Prostate gland (tissue), 2 donors: ENCODE results near the gene JDP2. TPM values are rescaled to one million over a fixed set of nuclear protein-coding genes. Genes with fewer than 3 reads are reported as not detected.

ENCODE experiments used
- DNase-seq: peaks from one replicate; pipeline ENCODE4 v3.0.0-alpha.2; 2019; ENCODE audit warnings: low spot score
- H3K27ac ChIP-seq, 2 donors: fragments of 200-600 bp; sonication (generic); 2 replicates each; pipeline ENCODE4 v1.5.1; 2017 to 2019
- H3K27me3 ChIP-seq: fragments of 200-600 bp; sonication (generic); replicated peaks from 2 replicates; pipeline ENCODE4 v1.5.1; 2019; ENCODE audit not compliant: insufficient read depth
- H3K36me3 ChIP-seq, 2 donors: fragments of 200-600 bp; sonication (generic); 1 replicate in 1 of 2; 2 replicates in 1 of 2; pipeline versions ENCODE4 v1.5.1 to v1.8.1; 2017 to 2019
- H3K4me1 ChIP-seq: fragments of 200-600 bp; sonication (generic); replicated peaks from 2 replicates; pipeline ENCODE4 v1.5.1; 2019
- H3K4me3 ChIP-seq, 2 donors: fragments of 200-600 bp; sonication (generic); 2 replicates each; pipeline ENCODE4 v1.5.1; 2017 to 2019
- H3K9me3 ChIP-seq: fragments of 200-600 bp; sonication (generic); 2 replicates; pipeline ENCODE4 v1.5.1; 2017
- CTCF ChIP-seq, 4 experiments: fragments of 200-600 bp in 2 of 4; fragments of 450-650 bp in 2 of 4; sonication (generic) in 2 of 4; IDR thresholded peaks; 1 replicate in 3 of 4; 2 replicates in 1 of 4; pipeline ENCODE4 v1.5.1; 2016 to 2019; ENCODE audit warnings: antibody characterized with exemption in 4 of 4, mild to moderate bottlenecking in 2 of 4, moderate library complexity in 2 of 4
- POLR2A ChIP-seq: fragments of 450-650 bp; IDR thresholded peaks from one replicate; pipeline ENCODE4 v1.6.1; 2016; ENCODE audit warnings: antibody characterized with exemption, mild to moderate bottlenecking
- POLR2AphosphoS5 ChIP-seq: sonication (generic); formaldehyde crosslinking; IDR thresholded peaks from one replicate; pipeline ENCODE4 v1.6.1; 2017; ENCODE audit warnings: antibody characterized with exemption
- WGBS: methylation state at CpG from one replicate; pipeline ENCODE4 v1.1.5; 2018; 5-methylcytosine and 5-hydroxymethylcytosine counted together
- intact Hi-C: fragments of 100-400 bp; cut with DNase I; formaldehyde crosslinking; loops from one replicate; pipeline ENCODE4 v1.14.2; 2022
- total RNA-seq, 2 donors: library from RNA; depleted of rRNA; stranded (reverse); fragments of >200 nt; gene quantifications; one replicate each; pipeline ENCODE4 v1.1.0, GENCODE V29; 2016

JDP2 gene
- total RNA-seq, 2 donors from 2014 or later, result 27.1 to 34.0 TPM

- 84% methylated on average over 14 of the region's 14 CpGs for WGBS
- H3K4me1 ChIP-seq, result peaks cover 8% of the 10 kb centered on the region
- no peaks in the 10 kb centered on the region for H3K9me3 ChIP-seq
- H3K4me3 ChIP-seq, result no peak overlapping the region
- no peak for DNase-seq
- H3K27me3 ChIP-seq, result no peaks in the 10 kb centered on the region
- no peaks in the 10 kb centered on the region for H3K36me3 ChIP-seq
- TF ChIP-seq POLR2AphosphoS5 (no peak), CTCF (IDR thresholded peaks at IDR 0.05) (no peak), POLR2A (no peak)
- H3K27ac ChIP-seq, result no peak overlapping the region
- intact Hi-C loops, result no loop called here
Measured at GRCh38 chr14:75437201-75438143, 9.7 kb downstream of the JDP2 start.

- H3K36me3 ChIP-seq, result no peaks in the 10 kb centered on the region
- TF ChIP-seq CTCF (IDR thresholded peaks at IDR 0.05) (no peak), POLR2A (no peak)
- no peaks in the 10 kb centered on the region for H3K9me3 ChIP-seq
- WGBS, result 76% methylated on average over 14 of the region's 16 CpGs
- H3K27me3 ChIP-seq, result no peaks in the 10 kb centered on the region
- no peak overlapping the region for H3K4me3 ChIP-seq
- no peak for DNase-seq
- peaks cover 8% of the 10 kb centered on the region for H3K4me1 ChIP-seq
- intact Hi-C loops, result no loop called here
- no peak overlapping the region for H3K27ac ChIP-seq
Measured at GRCh38 chr14:75438486-75439080, 10.8 kb downstream of the JDP2 start.

DNA sequence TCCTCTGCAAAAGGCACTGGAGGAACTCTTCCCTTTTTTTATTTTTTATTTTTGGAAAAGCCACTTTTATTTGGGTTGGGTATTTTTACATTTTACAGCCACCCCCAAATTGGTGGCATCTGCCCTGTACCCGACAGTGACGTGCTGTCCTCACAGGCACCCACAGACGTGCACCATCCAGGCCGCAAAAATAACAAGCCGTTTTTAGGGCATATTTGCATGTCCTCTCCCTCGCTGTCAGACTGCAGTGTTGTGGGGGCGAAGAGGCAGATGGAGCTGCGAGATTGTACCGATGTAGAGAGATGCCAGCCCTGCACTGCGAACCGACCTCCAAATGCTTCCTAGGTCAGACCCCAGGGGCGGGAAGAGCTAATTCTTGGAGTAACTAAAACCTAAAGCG lies 12.2 kb downstream of the JDP2 start:
- Histone ChIP-seq H3K4me1 (peaks cover 8% of the 10 kb centered on the region), H3K9me3 (no peaks in the 10 kb centered on the region), H3K27me3 (no peaks in the 10 kb centered on the region), H3K4me3 (no peak overlapping the region), H3K27ac (no peak overlapping the region), H3K36me3 (no peaks in the 10 kb centered on the region)
- intact Hi-C loops, result no loop called here
- 78% methylated on average over 13 of the region's 13 CpGs for WGBS
- no peak for TF ChIP-seq POLR2A
- no peak for TF ChIP-seq CTCF (IDR thresholded peaks at IDR 0.05)
- DNase-seq, result no peak

DNA sequence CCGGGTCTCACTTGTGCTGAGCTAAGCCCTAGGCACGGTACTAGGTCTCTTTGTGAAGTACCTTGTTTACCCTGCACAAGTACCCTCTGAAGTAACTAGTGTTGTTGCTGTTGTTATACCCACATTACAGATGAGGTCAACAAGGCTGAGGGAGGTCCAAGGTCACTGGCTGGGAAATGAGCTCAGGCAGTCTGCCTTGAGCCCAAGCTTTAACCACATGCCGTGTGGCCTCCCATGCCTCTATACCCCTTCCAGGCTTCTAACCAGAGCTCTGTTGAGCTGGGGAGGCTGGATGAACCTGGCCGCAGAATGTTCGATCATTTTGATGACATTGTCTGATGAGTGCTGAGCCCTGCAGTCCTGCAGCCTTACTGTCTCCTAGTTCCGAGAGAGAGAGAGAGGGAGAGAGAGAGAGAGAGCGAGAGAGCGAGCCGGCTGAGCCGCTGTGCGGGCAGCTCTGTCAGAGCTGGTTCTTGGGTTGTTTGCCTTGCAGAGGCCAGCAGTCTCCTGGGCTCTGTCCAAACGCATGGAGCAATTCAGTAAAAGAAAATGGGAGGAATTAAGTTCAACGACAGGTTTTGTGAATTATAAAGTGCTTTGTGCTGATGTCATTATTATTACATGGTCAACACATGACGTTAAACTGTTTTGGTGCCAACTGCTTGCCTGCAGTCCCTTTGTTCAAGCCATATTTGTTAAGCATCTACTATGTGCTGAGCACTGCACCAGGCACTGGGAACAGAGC lies 13.1 kb downstream of the JDP2 start:
- intact Hi-C loops, result no loop called here
- Histone ChIP-seq H3K4me1 (peaks cover 8% of the 10 kb centered on the region), H3K27ac (peak overlapping the region; percentile 2 to 23), H3K36me3 (no peaks in the 10 kb centered on the region), H3K9me3 (no peaks in the 10 kb centered on the region), H3K27me3 (no peaks in the 10 kb centered on the region), H3K4me3 (no peak overlapping the region)
- TF ChIP-seq POLR2AphosphoS5 (peak; percentile 61), POLR2A (no peak), CTCF (IDR thresholded peaks at IDR 0.05) (peak in 1 of 4 experiments; percentile 11)
- 30% methylated on average over 14 of the region's 14 CpGs for WGBS
- peak; percentile 56 for DNase-seq
